OCI-M2 (cell line): Measurements from ENCODE around the gene ZFHX3.

Experiments
- DNase-seq: peaks from one replicate; lab custom pipeline; 2025; ENCODE audit not compliant: unreplicated experiment; lab: John Stamatoyannopoulos, UW

ZFHX3 gene

GRCh38 chr16:73069581-73070262 is 21.8 kb upstream of the ZFHX3 start:
- DNase-seq = no peak

- DNase-seq = no peak
These were observed 20.8 kb upstream of the ZFHX3 start for GRCh38 chr16:73068541-73069401.

GRCh38 chr16:73067671-73068540 is 20.0 kb upstream of the ZFHX3 start:
- DNase-seq = no peak

GRCh38 chr16:73066927-73067670 is 19.2 kb upstream of the ZFHX3 start:
- DNase-seq = no peak

GRCh38 chr16:73066331-73066926 is 18.5 kb upstream of the ZFHX3 start:
- no peak for DNase-seq

- DNase-seq = no peak
These were observed 17.9 kb upstream of the ZFHX3 start for GRCh38 chr16:73065632-73066330.

GRCh38 chr16:73064994-73065545 is 17.1 kb upstream of the ZFHX3 start:
- DNase-seq = no peak

- no peak for DNase-seq
These were observed 16.5 kb upstream of the ZFHX3 start for GRCh38 chr16:73064212-73064993.

GRCh38 chr16:73063854-73064211 is 15.9 kb upstream of the ZFHX3 start:
- no peak for DNase-seq

GRCh38 chr16:73062743-73063733 is 15.1 kb upstream of the ZFHX3 start:
- no peak for DNase-seq

- DNase-seq = no peak
These were observed 14.2 kb upstream of the ZFHX3 start for GRCh38 chr16:73062001-73062616.

- no peak for DNase-seq
These were observed 13.1 kb upstream of the ZFHX3 start for GRCh38 chr16:73060892-73061490.

- DNase-seq = no peak
These were observed 12.1 kb upstream of the ZFHX3 start for GRCh38 chr16:73059779-73060615.

- no peak for DNase-seq
These were observed 10.9 kb upstream of the ZFHX3 start for GRCh38 chr16:73058616-73059409.

GRCh38 chr16:73058221-73058615 is 10.3 kb upstream of the ZFHX3 start:
- no peak for DNase-seq
